ENCODE measurements around the gene CEP41. TPM values are rescaled to one million over a fixed set of nuclear protein-coding genes. Genes with fewer than 3 reads are reported as not detected.

CEP41 gene
- total RNA-seq, 2 experiments from 2014 or later = 19.6 to 35.4 TPM

- Histone ChIP-seq H3K9me3 (ENCODE audit: low read length) (no peaks in the 10 kb centered on the region), H3K36me3 (ENCODE audit: insufficient read depth, low read length) (no peaks in the 10 kb centered on the region), H3K4me1 (ENCODE audit: insufficient read depth, low read length, poor library complexity, severe bottlenecking) (no peaks in the 10 kb centered on the region), H2AFZ (ENCODE audit: low read length) (no peak overlapping the region), H3K27ac (ENCODE audit: low read depth, low read length, poor library complexity, severe bottlenecking) (no peak overlapping the region), H3K9me2 (ENCODE audit: insufficient read depth, low read length) (no peaks in the 10 kb centered on the region), H3K4me3 (ENCODE audit: low read depth, low read length, poor library complexity, severe bottlenecking) (no peak overlapping the region), H3K4me2 (ENCODE audit: low read length) (no peak overlapping the region), H4K20me1 (ENCODE audit: insufficient read depth, low read length) (no peaks in the 10 kb centered on the region), H3K79me2 (ENCODE audit: insufficient read depth, low read depth, low read length) (no peaks in the 10 kb centered on the region)
- ChIA-PET CTCF (ENCODE audit: unreplicated experiment) (no interaction called here), POLR2A (no interaction called here)
- TF ChIP-seq EZH2phosphoT487 (IDR thresholded peaks at IDR 0.05; ENCODE audit: borderline replicate concordance, low read depth, low read length) (no peak), CTCF (conservative IDR thresholded peaks at IDR 0.05; ENCODE audit: low read length) (no peak)
- no peak for DNase-seq (ENCODE audit: low spot score)
- intact Hi-C loops (cut with micrococcal nuclease; ENCODE audit: unreplicated experiment) = no loop called here
- BruUV-seq (replicated peaks) = no TSS peak
Measured at GRCh38 chr7:130387306-130387627, 53.5 kb downstream of the CEP41 start.

GRCh38 chr7:130386876-130387275, 53.9 kb downstream of the CEP41 start:
- no peak for TF ChIP-seq CTCF (conservative IDR thresholded peaks at IDR 0.05; ENCODE audit: low read length)
- no peak for TF ChIP-seq EZH2phosphoT487 (IDR thresholded peaks at IDR 0.05; ENCODE audit: borderline replicate concordance, low read depth, low read length)
- intact Hi-C loops (cut with micrococcal nuclease; ENCODE audit: unreplicated experiment) = no loop called here
- Histone ChIP-seq H3K4me3 (ENCODE audit: low read depth, low read length, poor library complexity, severe bottlenecking) (no peak overlapping the region), H3K4me1 (ENCODE audit: insufficient read depth, low read length, poor library complexity, severe bottlenecking) (no peaks in the 10 kb centered on the region), H3K9me2 (ENCODE audit: insufficient read depth, low read length) (no peaks in the 10 kb centered on the region), H3K9me3 (ENCODE audit: low read length) (no peaks in the 10 kb centered on the region), H4K20me1 (ENCODE audit: insufficient read depth, low read length) (no peaks in the 10 kb centered on the region), H2AFZ (ENCODE audit: low read length) (no peak overlapping the region), H3K36me3 (ENCODE audit: insufficient read depth, low read length) (no peaks in the 10 kb centered on the region), H3K4me2 (ENCODE audit: low read length) (no peak overlapping the region), H3K79me2 (ENCODE audit: insufficient read depth, low read depth, low read length) (no peaks in the 10 kb centered on the region), H3K27ac (ENCODE audit: low read depth, low read length, poor library complexity, severe bottlenecking) (no peak overlapping the region)
- CTCF ChIA-PET (ENCODE audit: unreplicated experiment) = no interaction called here
- BruUV-seq (replicated peaks) = no TSS peak
- no peak for DNase-seq (ENCODE audit: low spot score)
- POLR2A ChIA-PET = no interaction called here

- no TSS peak for BruUV-seq (replicated peaks)
- no peak for DNase-seq (ENCODE audit: low spot score)
- H3K4me1 ChIP-seq (ENCODE audit: insufficient read depth, low read length, poor library complexity, severe bottlenecking) = no peaks in the 10 kb centered on the region
- H2AFZ ChIP-seq (ENCODE audit: low read length) = no peak overlapping the region
- ChIA-PET POLR2A (no interaction called here), CTCF (ENCODE audit: unreplicated experiment) (no interaction called here)
- H3K9me2 ChIP-seq (ENCODE audit: insufficient read depth, low read length) = no peaks in the 10 kb centered on the region
- no peaks in the 10 kb centered on the region for H3K9me3 ChIP-seq (ENCODE audit: low read length)
- intact Hi-C loops (cut with micrococcal nuclease; ENCODE audit: unreplicated experiment) = no loop called here
- no peak overlapping the region for H3K27ac ChIP-seq (ENCODE audit: low read depth, low read length, poor library complexity, severe bottlenecking)
- no peaks in the 10 kb centered on the region for H4K20me1 ChIP-seq (ENCODE audit: insufficient read depth, low read length)
- H3K36me3 ChIP-seq (ENCODE audit: insufficient read depth, low read length) = no peaks in the 10 kb centered on the region
- no peak overlapping the region for H3K4me2 ChIP-seq (ENCODE audit: low read length)
- no peaks in the 10 kb centered on the region for H3K79me2 ChIP-seq (ENCODE audit: insufficient read depth, low read depth, low read length)
- no peak for TF ChIP-seq EZH2phosphoT487 (IDR thresholded peaks at IDR 0.05; ENCODE audit: borderline replicate concordance, low read depth, low read length)
- TF ChIP-seq CTCF (conservative IDR thresholded peaks at IDR 0.05; ENCODE audit: low read length) = no peak
- no peak overlapping the region for H3K4me3 ChIP-seq (ENCODE audit: low read depth, low read length, poor library complexity, severe bottlenecking)
Measured at GRCh38 chr7:130385600-130386066, 55.2 kb downstream of the CEP41 start.
